GM12865 (cell line): ENCODE results near the gene SNIP1.

ENCODE experiments used
- DNase-seq: peaks from one replicate; pipeline ENCODE4 v3.0.0; 2010; ENCODE audit warnings: low read depth
- H3K4me3 ChIP-seq: 2 replicates; pipeline ENCODE4 v1.5.1; 2011; ENCODE audit warnings: mild to moderate bottlenecking, low read depth, low read length, control low read depth
- TF ChIP-seq, protein P1 (sequence below): IDR thresholded peaks from 2 replicates; pipeline ENCODE4 v1.5.1; 2011; ENCODE audit warnings: low read length, control low read depth, low read depth, inconsistent platforms; ENCODE audit not compliant: insufficient read depth; ENCODE audit errors: missing control alignments

Gene SNIP1

DNA sequence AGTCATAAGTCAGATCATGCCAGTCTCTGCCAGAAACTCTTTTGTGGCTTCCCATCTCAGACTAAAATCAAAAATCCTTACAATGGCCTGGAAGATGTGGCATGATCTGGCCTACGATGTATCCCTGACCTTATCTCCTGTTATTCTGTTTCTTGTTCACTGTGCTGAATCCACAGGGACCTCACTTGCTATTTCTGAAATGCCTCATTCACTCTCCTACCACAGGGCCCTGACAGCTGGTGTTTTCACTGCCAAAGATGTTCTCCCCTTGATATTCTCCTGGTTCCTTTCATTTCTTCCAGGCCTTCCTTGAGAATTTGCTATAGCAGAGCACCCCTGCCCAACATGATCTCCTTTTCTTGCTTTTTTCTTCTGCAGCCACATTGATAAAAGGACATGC is 4.3 kb upstream of the SNIP1 start:
- TF ChIP-seq, protein P1, sequence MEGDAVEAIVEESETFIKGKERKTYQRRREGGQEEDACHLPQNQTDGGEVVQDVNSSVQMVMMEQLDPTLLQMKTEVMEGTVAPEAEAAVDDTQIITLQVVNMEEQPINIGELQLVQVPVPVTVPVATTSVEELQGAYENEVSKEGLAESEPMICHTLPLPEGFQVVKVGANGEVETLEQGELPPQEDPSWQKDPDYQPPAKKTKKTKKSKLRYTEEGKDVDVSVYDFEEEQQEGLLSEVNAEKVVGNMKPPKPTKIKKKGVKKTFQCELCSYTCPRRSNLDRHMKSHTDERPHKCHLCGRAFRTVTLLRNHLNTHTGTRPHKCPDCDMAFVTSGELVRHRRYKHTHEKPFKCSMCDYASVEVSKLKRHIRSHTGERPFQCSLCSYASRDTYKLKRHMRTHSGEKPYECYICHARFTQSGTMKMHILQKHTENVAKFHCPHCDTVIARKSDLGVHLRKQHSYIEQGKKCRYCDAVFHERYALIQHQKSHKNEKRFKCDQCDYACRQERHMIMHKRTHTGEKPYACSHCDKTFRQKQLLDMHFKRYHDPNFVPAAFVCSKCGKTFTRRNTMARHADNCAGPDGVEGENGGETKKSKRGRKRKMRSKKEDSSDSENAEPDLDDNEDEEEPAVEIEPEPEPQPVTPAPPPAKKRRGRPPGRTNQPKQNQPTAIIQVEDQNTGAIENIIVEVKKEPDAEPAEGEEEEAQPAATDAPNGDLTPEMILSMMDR: no peak
- no peak overlapping the region for H3K4me3 ChIP-seq
- DNase-seq: no peak

DNA sequence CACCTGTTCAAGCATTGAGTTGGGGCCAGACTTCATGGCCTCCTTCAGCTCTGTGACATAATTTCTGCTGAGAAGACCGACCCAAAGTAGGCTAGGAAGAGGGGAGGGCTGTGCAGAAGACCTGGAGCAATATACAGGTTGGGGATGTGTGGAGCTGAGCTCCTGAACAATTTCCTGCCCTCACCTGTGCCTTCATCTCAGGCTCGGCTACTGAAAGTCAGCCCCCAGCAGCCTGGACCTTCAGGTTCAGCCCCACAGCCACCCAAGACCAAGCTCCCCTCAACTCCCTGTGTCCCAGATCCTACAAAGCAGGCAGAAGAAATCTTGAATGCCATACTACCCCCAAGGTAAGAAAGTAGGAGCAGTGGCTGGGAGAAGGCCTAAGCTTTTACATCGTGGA is 3.3 kb upstream of the SNIP1 start:
- H3K4me3 ChIP-seq: no peak overlapping the region
- DNase-seq: no peak
- TF ChIP-seq, protein P1: no peak

DNA sequence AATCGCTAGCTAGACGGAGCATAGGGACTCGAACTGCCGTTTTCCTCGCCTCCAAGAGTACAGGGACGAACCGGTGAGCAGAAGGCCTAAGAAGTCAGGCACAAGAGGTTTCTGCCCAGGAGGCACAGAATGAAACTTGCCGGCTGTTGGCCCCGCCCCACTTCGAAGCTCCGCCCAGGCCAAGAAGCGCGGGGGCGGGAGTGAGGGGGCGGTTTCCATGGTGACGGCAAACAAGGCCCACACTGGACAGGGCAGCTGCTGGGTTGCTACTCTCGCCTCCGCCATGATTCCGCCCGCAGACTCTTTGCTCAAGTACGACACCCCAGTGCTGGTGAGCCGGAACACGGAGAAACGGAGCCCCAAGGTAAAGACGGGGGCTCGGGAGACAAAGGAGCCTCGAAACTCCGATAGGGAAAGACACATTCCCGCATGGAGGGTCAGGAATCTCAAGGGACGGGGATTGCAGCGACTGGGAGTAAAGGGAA is 2.7 kb upstream of the SNIP1 start, which contains the start of gene DNALI1:
TSS of gene DNALI1 (plus strand) at position 229 of the 485 bp plus-strand sequence. CDS start at position 284, 55 bp downstream.
- TF ChIP-seq, protein P1: no peak
- DNase-seq: peak; percentile 61
- no peak within 1 kb of the TSS for H3K4me3 ChIP-seq

DNA sequence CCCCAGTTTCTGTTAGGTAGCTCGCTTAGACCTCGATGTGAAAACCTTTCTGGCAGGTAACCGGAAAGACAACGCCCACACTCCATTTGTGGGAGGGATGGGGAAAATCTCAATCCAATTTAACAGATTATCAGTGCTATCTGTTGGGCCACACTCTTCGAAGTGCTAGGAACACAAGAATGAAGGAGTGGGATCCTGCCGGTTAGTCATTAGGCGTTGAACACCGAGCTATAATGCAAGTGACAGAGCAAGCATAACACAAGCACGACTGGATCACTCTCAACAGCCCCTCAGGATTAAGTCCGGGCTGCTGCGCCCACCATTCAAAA is 531 bp downstream of the SNIP1 start:
- DNase-seq: no peak
- TF ChIP-seq, protein P1: no peak

DNA sequence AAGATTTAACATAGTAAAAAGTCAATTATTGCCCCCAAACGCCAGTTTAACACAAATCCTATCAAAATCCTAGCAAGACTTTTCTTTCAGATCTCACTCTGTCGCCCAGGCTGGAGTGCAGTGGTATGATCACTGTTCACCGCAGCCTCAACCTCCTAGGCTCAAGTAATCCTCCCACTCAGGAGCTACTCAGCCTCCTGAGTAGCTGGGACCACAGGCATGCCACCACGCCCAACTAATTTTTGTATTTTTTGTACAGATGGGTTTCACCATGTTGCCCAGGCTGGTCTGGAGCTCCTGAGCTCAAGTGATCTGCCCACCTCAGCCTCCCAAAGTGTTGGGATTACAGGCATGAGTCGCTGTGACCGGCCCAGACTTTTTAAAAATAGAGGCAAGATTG is 4.8 kb downstream of the SNIP1 start:
- TF ChIP-seq, protein P1: no peak
- H3K4me3 ChIP-seq: no peak overlapping the region
- DNase-seq: no peak

More for the DNA sequence above, 531 bp downstream of the SNIP1 start:
- H3K4me3 ChIP-seq: peak overlapping the region; percentile 75

DNA sequence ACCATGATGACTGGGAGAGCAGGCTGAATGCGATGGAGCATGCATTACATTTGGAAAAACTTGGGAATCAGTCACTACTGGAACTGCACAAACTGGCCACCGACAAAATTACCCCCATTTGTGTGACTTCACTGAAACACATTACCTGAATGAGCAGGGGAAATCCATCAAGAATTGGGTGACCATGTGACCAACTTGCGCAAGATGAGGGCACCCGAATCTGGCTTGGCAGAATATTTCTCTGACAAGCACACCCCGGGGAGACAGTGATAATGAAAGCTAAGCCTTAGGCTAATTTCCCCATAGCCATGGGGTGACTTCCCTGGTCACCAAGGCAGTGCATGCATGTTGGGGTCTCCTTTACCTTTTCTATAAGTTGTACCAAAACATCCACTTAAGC is 9.1 kb downstream of the SNIP1 start:
- no peak overlapping the region for H3K4me3 ChIP-seq
- DNase-seq: no peak
- TF ChIP-seq, protein P1: no peak

DNA sequence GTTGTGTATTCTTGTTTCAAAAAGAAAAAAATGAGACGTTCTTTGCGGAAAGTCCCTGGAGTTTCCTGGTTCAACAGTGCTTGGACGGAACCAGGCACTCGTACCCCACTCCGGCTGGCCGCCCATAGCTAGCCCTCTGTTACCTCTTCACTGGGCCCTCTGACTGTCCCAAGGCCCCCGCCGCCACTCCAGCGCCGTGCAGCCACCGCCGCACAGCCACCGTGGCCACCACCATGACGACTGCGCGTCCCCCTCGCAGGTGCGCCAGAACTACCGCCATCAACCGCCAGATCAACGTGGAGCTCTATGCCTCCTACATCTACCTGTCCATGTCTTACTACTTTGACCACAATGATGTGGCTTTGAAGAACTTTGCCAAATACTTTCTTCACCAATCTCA is 9.6 kb downstream of the SNIP1 start:
- H3K4me3 ChIP-seq: no peak overlapping the region
- no peak for DNase-seq
- TF ChIP-seq, protein P1: no peak
